Loucy (cell line): ENCODE results near the gene RNF152.

Experiments
- H2AFZ ChIP-seq: fragments of 200-600 bp; sonication (generic); 2 replicates; pipeline ENCODE4 v1.6.0; 2016; ENCODE audit warnings: antibody characterized with exemption, mild to moderate bottlenecking, low read length, moderate library complexity
- H3F3A ChIP-seq: fragments of 200-600 bp; 2 replicates; pipeline ENCODE4 v1.6.0; 2016; ENCODE audit warnings: antibody characterized with exemption, low read depth, mild to moderate bottlenecking
- H3K27me3 ChIP-seq: fragments of 200-600 bp; sonication (generic); 2 replicates; pipeline ENCODE4 v1.6.1; 2014; ENCODE audit warnings: low read length, mild to moderate bottlenecking; ENCODE audit not compliant: insufficient read depth, poor library complexity, severe bottlenecking
- H3K36me3 ChIP-seq: fragments of 200-600 bp; sonication (generic); 2 replicates; pipeline ENCODE4 v1.6.1; 2016; ENCODE audit warnings: low read length; ENCODE audit not compliant: insufficient read depth
- H3K4me1 ChIP-seq: fragments of 200-600 bp; sonication (generic); 2 replicates; pipeline ENCODE4 v1.5.1; 2014; ENCODE audit warnings: low read length, mild to moderate bottlenecking; ENCODE audit not compliant: insufficient read depth, poor library complexity, severe bottlenecking
- H3K4me2 ChIP-seq: fragments of 200-600 bp; sonication (generic); 2 replicates; pipeline ENCODE4 v1.6.0; 2014; ENCODE audit warnings: antibody characterized with exemption, low read length, low read depth, mild to moderate bottlenecking; ENCODE audit not compliant: poor library complexity, severe bottlenecking
- H3K4me3 ChIP-seq: fragments of 200-600 bp; sonication (generic); 2 replicates; pipeline ENCODE4 v1.5.1; 2014; ENCODE audit warnings: low read length, mild to moderate bottlenecking, mixed read lengths; ENCODE audit not compliant: poor library complexity, severe bottlenecking
- H3K79me2 ChIP-seq: fragments of 200-600 bp; sonication (generic); 2 replicates; pipeline ENCODE4 v1.6.1; 2014; ENCODE audit warnings: low read length; ENCODE audit not compliant: insufficient read depth
- H3K9ac ChIP-seq: fragments of 200-600 bp; sonication (generic); 2 replicates; pipeline ENCODE4 v1.6.0; 2014; ENCODE audit warnings: mild to moderate bottlenecking, low read depth, low read length, moderate library complexity; ENCODE audit not compliant: poor library complexity, severe bottlenecking
- H3K9me2 ChIP-seq: fragments of 200-600 bp; sonication (generic); replicated peaks from 2 replicates; pipeline ENCODE4 v1.6.1; 2016; ENCODE audit warnings: low read depth, low read length, mixed read lengths
- H3K9me3 ChIP-seq: fragments of 200-600 bp; sonication (generic); 2 replicates; pipeline ENCODE4 v1.6.1; 2014; ENCODE audit warnings: mild to moderate bottlenecking, antibody characterized with exemption, low read length, low read depth; ENCODE audit not compliant: insufficient read depth
- H4K20me1 ChIP-seq: fragments of 200-600 bp; sonication (generic); 2 replicates; pipeline ENCODE4 v1.6.0; 2014; ENCODE audit warnings: antibody characterized with exemption, low read length, mild to moderate bottlenecking; ENCODE audit not compliant: insufficient read depth, poor library complexity, severe bottlenecking
- CTCF ChIP-seq: fragments of 200-600 bp; sonication (generic); conservative IDR thresholded peaks from 2 replicates; pipeline ENCODE4 v1.5.1; 2014; ENCODE audit warnings: mild to moderate bottlenecking, antibody characterized with exemption, low read length
- EZH2phosphoT487 ChIP-seq: fragments of 200-600 bp; IDR thresholded peaks from 2 replicates; pipeline ENCODE4 v1.6.1; 2018; ENCODE audit warnings: antibody characterized with exemption, mild to moderate bottlenecking, moderate library complexity, borderline replicate concordance

RNF152 gene

GRCh38 chr18:61847164-61847791, 45.5 kb downstream of the RNF152 start:
- TF ChIP-seq EZH2phosphoT487 (no peak), CTCF (no peak)
- H3K4me1 ChIP-seq: peaks cover 3% of the 10 kb centered on the region
- H3K4me3 ChIP-seq: no peak overlapping the region
- no peak overlapping the region for H2AFZ ChIP-seq
- H3K4me2 ChIP-seq: no peak overlapping the region
- no peaks in the 10 kb centered on the region for H3K79me2 ChIP-seq
- H3K9me3 ChIP-seq: no peaks in the 10 kb centered on the region
- H3K9ac ChIP-seq: no peak overlapping the region
- H3K27me3 ChIP-seq: peaks cover 25% of the 10 kb centered on the region
- H3F3A ChIP-seq: no peaks in the 10 kb centered on the region
- no peaks in the 10 kb centered on the region for H3K36me3 ChIP-seq
- H3K9me2 ChIP-seq: no peaks in the 10 kb centered on the region
- H4K20me1 ChIP-seq: no peaks in the 10 kb centered on the region

GRCh38 chr18:61845197-61845596, 47.6 kb downstream of the RNF152 start:
- Histone ChIP-seq H3K4me3 (no peak overlapping the region), H3K36me3 (no peaks in the 10 kb centered on the region), H3K27me3 (peaks cover 27% of the 10 kb centered on the region), H4K20me1 (no peaks in the 10 kb centered on the region), H3K9ac (no peak overlapping the region), H3K9me2 (no peaks in the 10 kb centered on the region), H3K4me1 (peaks cover 9% of the 10 kb centered on the region), H3K79me2 (no peaks in the 10 kb centered on the region), H3K9me3 (no peaks in the 10 kb centered on the region), H3K4me2 (no peak overlapping the region), H3F3A (no peaks in the 10 kb centered on the region; the same call in 1 of the 2 replicates), H2AFZ (no peak overlapping the region)
- no peak for TF ChIP-seq CTCF
- TF ChIP-seq EZH2phosphoT487: no peak

- no peaks in the 10 kb centered on the region for H3K9me3 ChIP-seq
- TF ChIP-seq EZH2phosphoT487: no peak
- no peak for TF ChIP-seq CTCF
Measured at GRCh38 chr18:61844726-61845125, 48.1 kb downstream of the RNF152 start.

More at GRCh38 chr18:61844726-61845125, 48.1 kb downstream of the RNF152 start:
- no peaks in the 10 kb centered on the region for H3K79me2 ChIP-seq
- no peak overlapping the region for H3K4me3 ChIP-seq
- no peaks in the 10 kb centered on the region; the same call in 1 of the 2 replicates for H3F3A ChIP-seq
- peaks cover 32% of the 10 kb centered on the region for H3K27me3 ChIP-seq
- H3K4me1 ChIP-seq: peaks cover 14% of the 10 kb centered on the region
- H3K9me2 ChIP-seq: no peaks in the 10 kb centered on the region
- no peak overlapping the region for H2AFZ ChIP-seq
- H3K9ac ChIP-seq: no peak overlapping the region
- H3K4me2 ChIP-seq: no peak overlapping the region
- no peaks in the 10 kb centered on the region for H4K20me1 ChIP-seq
- H3K36me3 ChIP-seq: no peaks in the 10 kb centered on the region
